CD8-positive, alpha-beta memory T cell (primary cell): ENCODE results near the gene SNRPB. TPM values are rescaled to one million over a fixed set of nuclear protein-coding genes. Genes with fewer than 3 reads are reported as not detected.

Experiments used
- CTCF ChIA-PET: fragments of 350-600 bp; sonication (Branson Sonifier 250); formaldehyde crosslinking; loops from one replicate; lab custom pipeline; 2021; ENCODE audit warnings: antibody characterized with exemption; lab: Charles Lee
- POLR2A ChIA-PET: fragments of 350-600 bp; sonication (Branson Sonifier 250); formaldehyde crosslinking; loops from one replicate; lab custom pipeline; 2021; ENCODE audit warnings: antibody characterized with exemption; lab: Charles Lee
- DNase-seq, 5 donors: peaks; one replicate each; pipeline versions ENCODE4 v3.0.0 to v3.0.0-alpha.2; 2020 to 2022; ENCODE audit warnings: mixed read lengths in 1 of 5
- H3K27ac ChIP-seq: one replicate; pipeline ENCODE4 v1.7.0; 2013; ENCODE audit warnings: low read depth, mild to moderate bottlenecking, low read length, moderate library complexity
- H3K27me3 ChIP-seq: 2 replicates; pipeline ENCODE4 v1.7.0; 2013; ENCODE audit warnings: low read length, mild to moderate bottlenecking; ENCODE audit not compliant: insufficient read depth, poor library complexity, severe bottlenecking
- H3K36me3 ChIP-seq: 2 replicates; pipeline ENCODE4 v1.7.0; 2013; ENCODE audit warnings: mild to moderate bottlenecking, low read length, moderate library complexity; ENCODE audit not compliant: insufficient read depth
- H3K4me1 ChIP-seq: 2 replicates; pipeline ENCODE4 v1.7.0; 2013; ENCODE audit warnings: mild to moderate bottlenecking, low read length, moderate library complexity; ENCODE audit not compliant: insufficient read depth
- H3K4me3 ChIP-seq: 2 replicates; pipeline ENCODE4 v1.7.0; 2013; ENCODE audit warnings: mild to moderate bottlenecking, low read length
- H3K9me3 ChIP-seq: 2 replicates; pipeline ENCODE4 v1.7.0; 2013; ENCODE audit warnings: mild to moderate bottlenecking, low read length
- H3K27ac Mint-ChIP-seq, 8 donors: one replicate each; pipeline ENCODE4 v1.8.0; 2020 to 2021; ENCODE audit warnings: mixed read lengths in 8 of 8, mild to moderate bottlenecking in 6 of 8, inconsistent platforms in 3 of 8, moderate library complexity in 3 of 8
- H3K27me3 Mint-ChIP-seq, 2 donors: one replicate each; pipeline ENCODE4 v1.8.0; 2020 to 2021; ENCODE audit warnings: mixed read lengths in 2 of 2, mild to moderate bottlenecking in 1 of 2, moderate library complexity in 1 of 2
- H3K36me3 Mint-ChIP-seq, 3 donors: one replicate each; pipeline ENCODE4 v1.8.0; 2020 to 2021; ENCODE audit warnings: mixed read lengths in 3 of 3, inconsistent platforms in 1 of 3, mild to moderate bottlenecking in 1 of 3
- H3K4me1 Mint-ChIP-seq, 3 donors: one replicate each; pipeline ENCODE4 v1.8.0; 2020 to 2021; ENCODE audit warnings: mixed read lengths in 3 of 3, inconsistent platforms in 1 of 3, mild to moderate bottlenecking in 1 of 3
- H3K4me3 Mint-ChIP-seq, 7 donors: one replicate each; pipeline ENCODE4 v1.8.0; 2020 to 2021; ENCODE audit warnings: mixed read lengths in 7 of 7, mild to moderate bottlenecking in 6 of 7, moderate library complexity in 4 of 7, inconsistent platforms in 2 of 7
- H3K9me3 Mint-ChIP-seq, 5 donors: one replicate each; pipeline ENCODE4 v1.8.0; 2020 to 2022; ENCODE audit warnings: mixed read lengths in 5 of 5, mild to moderate bottlenecking in 3 of 5, moderate library complexity in 2 of 5, inconsistent platforms in 1 of 5
- polyA plus RNA-seq: library from polyadenylated mRNA; unstranded; fragments of 300-500 nt; fragmentation: Illumina TruSeq; gene quantifications from one replicate; pipeline ENCODE4 v1.2.3, GENCODE V29; 2021
- total RNA-seq, 2 experiments: library from RNA; stranded (reverse); gene quantifications; one replicate each; pipeline ENCODE4 v1.2.3, GENCODE V29; 2021

The SNRPB gene
- total RNA-seq, result 100 to 1,000 TPM; 423 to 432 TPM
- 291 TPM for polyA plus RNA-seq

- H3K27me3 Mint-ChIP-seq, result peaks cover 0 to 3% of the 10 kb centered on the region in 2 donors
- no peaks in the 10 kb centered on the region for H3K9me3 ChIP-seq
- DNase-seq, result peak; percentile 93 to 97 (median 94)
- peaks cover 28% of the 10 kb centered on the region for H3K36me3 ChIP-seq
- peak within 1 kb of the TSS; percentile 89 for H3K4me3 ChIP-seq
- H3K36me3 Mint-ChIP-seq, result peaks cover 9 to 40% (median 16%) of the 10 kb centered on the region in 3 donors
- peak within 1 kb of the TSS; percentile 93 to 100 (median 97) for H3K27ac Mint-ChIP-seq
- ChIA-PET CTCF (interaction anchor here (0.9 to 2.2 kb wide), 4 partner anchors 18 to 181 kb away, joined by 3 to 9 read pairs (median 5); partner anchors contain the start of gene NOP56), POLR2A (interaction anchor here (0.5 to 2.0 kb wide), 7 partner anchors 9 to 368 kb away, joined by 3 to 16 read pairs (median 6); partner anchors contain the start of genes NOP56, STK35 and ZNF343)
- H3K9me3 Mint-ChIP-seq, result no peaks in the 10 kb centered on the region
- peaks cover 30% of the 10 kb centered on the region for H3K4me1 ChIP-seq
- peak within 1 kb of the TSS; percentile 96 to 99 (median 98) for H3K4me3 Mint-ChIP-seq
- peak within 1 kb of the TSS; percentile 94 for H3K27ac ChIP-seq
- H3K4me1 Mint-ChIP-seq, result peaks cover 38 to 48% (median 42%) of the 10 kb centered on the region in 3 donors
- H3K27me3 ChIP-seq, result no peaks in the 10 kb centered on the region
Measured at GRCh38 chr20:2470423-2471193, at the start of gene SNRPB. Gene SNRPB, minus strand, starts transcription at chr20:2470789. Its CDS starts 99 bp downstream, at chr20:2470690.

- Mint-ChIP-seq H3K36me3 (no peaks in the 10 kb centered on the region), H3K4me3 (no peak overlapping the region), H3K27me3 (peaks cover 0 to 1% of the 10 kb centered on the region in 2 donors), H3K4me1 (peaks cover 4 to 8% (median 7%) of the 10 kb centered on the region in 3 donors), H3K27ac (no peak overlapping the region), H3K9me3 (no peaks in the 10 kb centered on the region)
- Histone ChIP-seq H3K4me3 (no peak overlapping the region), H3K27ac (no peak overlapping the region), H3K4me1 (peaks cover 5% of the 10 kb centered on the region), H3K9me3 (no peaks in the 10 kb centered on the region), H3K36me3 (no peaks in the 10 kb centered on the region), H3K27me3 (no peaks in the 10 kb centered on the region)
- POLR2A ChIA-PET, result no interaction called here
- DNase-seq, result no peak
- CTCF ChIA-PET, result interaction anchor here (1.5 kb wide), 1 partner anchor 9 kb away, joined by 6 read pairs; no protein-coding TSS in a partner anchor
Measured at GRCh38 chr20:2519115-2519809, 48.7 kb upstream of the SNRPB start.

GRCh38 chr20:2518558-2518957 lies 48.0 kb upstream of the SNRPB start:
- no peak for DNase-seq
- H3K9me3 ChIP-seq, result no peaks in the 10 kb centered on the region
- peaks cover 3 to 4% (median 4%) of the 10 kb centered on the region in 3 donors for H3K4me1 Mint-ChIP-seq
- H3K9me3 Mint-ChIP-seq, result no peaks in the 10 kb centered on the region
- no peak overlapping the region for H3K27ac Mint-ChIP-seq
- H3K27ac ChIP-seq, result no peak overlapping the region
- no peak overlapping the region for H3K4me3 ChIP-seq
- ChIA-PET CTCF (no interaction called here), POLR2A (no interaction called here)
- peaks cover 2 to 4% of the 10 kb centered on the region in 2 donors for H3K27me3 Mint-ChIP-seq
- no peaks in the 10 kb centered on the region for H3K4me1 ChIP-seq
- no peaks in the 10 kb centered on the region for H3K36me3 ChIP-seq
- H3K4me3 Mint-ChIP-seq, result no peak overlapping the region
- H3K36me3 Mint-ChIP-seq, result no peaks in the 10 kb centered on the region
- H3K27me3 ChIP-seq, result no peaks in the 10 kb centered on the region

GRCh38 chr20:2518096-2518495 lies 47.5 kb upstream of the SNRPB start:
- Mint-ChIP-seq H3K27me3 (peaks cover 2 to 8% of the 10 kb centered on the region in 2 donors), H3K4me3 (no peak overlapping the region), H3K4me1 (peaks cover 3 to 4% (median 4%) of the 10 kb centered on the region in 3 donors), H3K36me3 (no peaks in the 10 kb centered on the region), H3K27ac (no peak overlapping the region), H3K9me3 (no peaks in the 10 kb centered on the region)
- CTCF ChIA-PET, result no interaction called here
- Histone ChIP-seq H3K9me3 (no peaks in the 10 kb centered on the region), H3K27me3 (no peaks in the 10 kb centered on the region), H3K4me1 (no peaks in the 10 kb centered on the region), H3K36me3 (no peaks in the 10 kb centered on the region), H3K4me3 (no peak overlapping the region), H3K27ac (no peak overlapping the region)
- POLR2A ChIA-PET, result no interaction called here
- DNase-seq, result no peak

- Histone ChIP-seq H3K27ac (no peak overlapping the region), H3K4me1 (no peaks in the 10 kb centered on the region), H3K4me3 (no peak overlapping the region), H3K9me3 (no peaks in the 10 kb centered on the region), H3K36me3 (no peaks in the 10 kb centered on the region), H3K27me3 (no peaks in the 10 kb centered on the region)
- H3K4me3 Mint-ChIP-seq, result no peak overlapping the region
- peaks cover 2 to 22% of the 10 kb centered on the region in 2 donors for H3K27me3 Mint-ChIP-seq
- H3K27ac Mint-ChIP-seq, result no peak overlapping the region
- DNase-seq, result no peak
- H3K36me3 Mint-ChIP-seq, result peaks cover 0 to 2% (median 0%) of the 10 kb centered on the region in 3 donors
- CTCF ChIA-PET, result no interaction called here
- POLR2A ChIA-PET, result no interaction called here
- H3K4me1 Mint-ChIP-seq, result peaks cover under 1% of the 10 kb centered on the region in 3 donors
- no peaks in the 10 kb centered on the region for H3K9me3 Mint-ChIP-seq
Measured at GRCh38 chr20:2516399-2516798, 45.8 kb upstream of the SNRPB start.

GRCh38 chr20:2515203-2515602 lies 44.6 kb upstream of the SNRPB start:
- Histone ChIP-seq H3K27me3 (no peaks in the 10 kb centered on the region), H3K9me3 (no peaks in the 10 kb centered on the region), H3K36me3 (no peaks in the 10 kb centered on the region), H3K4me3 (no peak overlapping the region), H3K27ac (no peak overlapping the region), H3K4me1 (no peaks in the 10 kb centered on the region)
- Mint-ChIP-seq H3K36me3 (peaks cover 0 to 2% (median 0%) of the 10 kb centered on the region in 3 donors), H3K4me1 (no peaks in the 10 kb centered on the region), H3K27ac (no peak overlapping the region), H3K27me3 (peaks cover 7 to 30% of the 10 kb centered on the region in 2 donors), H3K9me3 (no peaks in the 10 kb centered on the region), H3K4me3 (no peak overlapping the region)
- ChIA-PET CTCF (interaction anchor here (8.8 kb wide), 1 partner anchor 8 kb away, joined by 89 read pairs; no protein-coding TSS in a partner anchor), POLR2A (no interaction called here)
- DNase-seq, result no peak

- H3K36me3 ChIP-seq, result no peaks in the 10 kb centered on the region
- no peak overlapping the region for H3K27ac Mint-ChIP-seq
- peaks cover 0 to 6% (median 2%) of the 10 kb centered on the region in 3 donors for H3K36me3 Mint-ChIP-seq
- H3K27me3 Mint-ChIP-seq, result peaks cover 7 to 30% of the 10 kb centered on the region in 2 donors
- no peaks in the 10 kb centered on the region for H3K27me3 ChIP-seq
- H3K4me3 Mint-ChIP-seq, result peak overlapping the region in 3 of 7 donors; percentile 34 to 90 (median 48)
- H3K4me3 ChIP-seq, result no peak overlapping the region
- peaks cover 16 to 25% (median 18%) of the 10 kb centered on the region in 3 donors for H3K4me1 Mint-ChIP-seq
- H3K9me3 Mint-ChIP-seq, result no peaks in the 10 kb centered on the region
- peaks cover 15% of the 10 kb centered on the region for H3K4me1 ChIP-seq
- no peak for DNase-seq
- ChIA-PET CTCF (interaction anchor here (8.8 kb wide), 1 partner anchor 13 kb away, joined by 89 read pairs; no protein-coding TSS in a partner anchor), POLR2A (no interaction called here)
- H3K27ac ChIP-seq, result no peak overlapping the region
- no peaks in the 10 kb centered on the region for H3K9me3 ChIP-seq
Measured at GRCh38 chr20:2509794-2510193, 39.2 kb upstream of the SNRPB start.
